Measurements from ENCODE around the gene CCDC70. TPM values are rescaled to one million over a fixed set of nuclear protein-coding genes. Genes with fewer than 3 reads are reported as not detected.

Gene CCDC70
- total RNA-seq, 1 donor from 2014 or later: not detected

GRCh38 chr13:51874651-51875050 is 12.9 kb downstream of the CCDC70 start:
- Histone ChIP-seq H3K9ac (ENCODE audit: low read length) (no peak overlapping the region), H3K4me1 (ENCODE audit: insufficient read depth, low read length) (no peaks in the 10 kb centered on the region), H3K36me3 (ENCODE audit: insufficient read depth, low read length) (no peaks in the 10 kb centered on the region), H3K27ac (ENCODE audit: low read depth, low read length) (no peak overlapping the region), H3K4me2 (ENCODE audit: low read length) (no peak overlapping the region), H3K4me3 (ENCODE audit: insufficient read depth, low read depth, low read length) (no peak overlapping the region), H2AFZ (ENCODE audit: low read depth, low read length) (no peak overlapping the region), H3K27me3 (ENCODE audit: insufficient read depth, low read length) (peaks cover 10% of the 10 kb centered on the region), H3K79me2 (ENCODE audit: insufficient read depth, low read length) (no peaks in the 10 kb centered on the region), H4K20me1 (ENCODE audit: insufficient read depth, low read length) (no peaks in the 10 kb centered on the region), H3K9me3 (ENCODE audit: insufficient read depth, low read depth, low read length) (no peaks in the 10 kb centered on the region)
- peaks cover 3% of the 10 kb centered on the region for H3K4me1 Mint-ChIP-seq (ENCODE audit: low read depth, unreplicated experiment)
- H3K27me3 Mint-ChIP-seq (ENCODE audit: low read depth, unreplicated experiment): peaks cover 15% of the 10 kb centered on the region
- H3K36me3 Mint-ChIP-seq (ENCODE audit: low read depth, unreplicated experiment): no peaks in the 10 kb centered on the region
- H3K9me3 Mint-ChIP-seq (ENCODE audit: unreplicated experiment): peaks cover 2% of the 10 kb centered on the region
- TF ChIP-seq EZH2 (IDR thresholded peaks at IDR 0.05; ENCODE audit: insufficient read depth, low read length) (no peak), CTCF (IDR thresholded peaks at IDR 0.05; ENCODE audit: insufficient read depth, low read depth, low read length) (no peak)
- no peak overlapping the region for H3K27ac Mint-ChIP-seq (ENCODE audit: unreplicated experiment)
- H3K4me3 Mint-ChIP-seq (ENCODE audit: unreplicated experiment): no peak overlapping the region
- FAIRE-seq (no peak), DNase-seq (ENCODE audit: low read depth) (no peak)

GRCh38 chr13:51879133-51879532 is 17.4 kb downstream of the CCDC70 start:
- Histone ChIP-seq H3K36me3 (ENCODE audit: insufficient read depth, low read length) (no peaks in the 10 kb centered on the region), H2AFZ (ENCODE audit: low read depth, low read length) (no peak overlapping the region), H3K4me1 (ENCODE audit: insufficient read depth, low read length) (no peaks in the 10 kb centered on the region), H3K27ac (ENCODE audit: low read depth, low read length) (no peak overlapping the region), H3K79me2 (ENCODE audit: insufficient read depth, low read length) (no peaks in the 10 kb centered on the region), H3K4me2 (ENCODE audit: low read length) (no peak overlapping the region), H3K4me3 (ENCODE audit: insufficient read depth, low read depth, low read length) (no peak overlapping the region), H3K27me3 (ENCODE audit: insufficient read depth, low read length) (peaks cover 8% of the 10 kb centered on the region), H3K9me3 (ENCODE audit: insufficient read depth, low read depth, low read length) (no peaks in the 10 kb centered on the region), H3K9ac (ENCODE audit: low read length) (no peak overlapping the region), H4K20me1 (ENCODE audit: insufficient read depth, low read length) (no peaks in the 10 kb centered on the region)
- Mint-ChIP-seq H3K4me3 (ENCODE audit: unreplicated experiment) (no peak overlapping the region), H3K27me3 (ENCODE audit: low read depth, unreplicated experiment) (peaks cover 11% of the 10 kb centered on the region), H3K36me3 (ENCODE audit: low read depth, unreplicated experiment) (no peaks in the 10 kb centered on the region), H3K4me1 (ENCODE audit: low read depth, unreplicated experiment) (peaks cover 3% of the 10 kb centered on the region), H3K27ac (ENCODE audit: unreplicated experiment) (no peak overlapping the region), H3K9me3 (ENCODE audit: unreplicated experiment) (peaks cover 4% of the 10 kb centered on the region)
- no peak for FAIRE-seq
- TF ChIP-seq CTCF (IDR thresholded peaks at IDR 0.05; ENCODE audit: insufficient read depth, low read depth, low read length): no peak
- no peak for TF ChIP-seq EZH2 (IDR thresholded peaks at IDR 0.05; ENCODE audit: insufficient read depth, low read length)
- DNase-seq (ENCODE audit: low read depth): no peak

- Histone ChIP-seq H3K36me3 (ENCODE audit: insufficient read depth, low read length) (no peaks in the 10 kb centered on the region), H3K4me2 (ENCODE audit: low read length) (no peak overlapping the region), H3K79me2 (ENCODE audit: insufficient read depth, low read length) (no peaks in the 10 kb centered on the region), H3K27ac (ENCODE audit: low read depth, low read length) (no peak overlapping the region), H3K9ac (ENCODE audit: low read length) (no peak overlapping the region), H2AFZ (ENCODE audit: low read depth, low read length) (no peak overlapping the region), H3K27me3 (ENCODE audit: insufficient read depth, low read length) (no peaks in the 10 kb centered on the region), H3K4me3 (ENCODE audit: insufficient read depth, low read depth, low read length) (no peak overlapping the region), H3K4me1 (ENCODE audit: insufficient read depth, low read length) (no peaks in the 10 kb centered on the region), H3K9me3 (ENCODE audit: insufficient read depth, low read depth, low read length) (no peaks in the 10 kb centered on the region), H4K20me1 (ENCODE audit: insufficient read depth, low read length) (no peaks in the 10 kb centered on the region)
- TF ChIP-seq CTCF (IDR thresholded peaks at IDR 0.05; ENCODE audit: insufficient read depth, low read depth, low read length) (no peak), EZH2 (IDR thresholded peaks at IDR 0.05; ENCODE audit: insufficient read depth, low read length) (no peak)
- no peaks in the 10 kb centered on the region for H3K36me3 Mint-ChIP-seq (ENCODE audit: low read depth, unreplicated experiment)
- FAIRE-seq (no peak), DNase-seq (ENCODE audit: low read depth) (no peak)
- H3K27me3 Mint-ChIP-seq (ENCODE audit: low read depth, unreplicated experiment): peaks cover 2% of the 10 kb centered on the region
- H3K4me3 Mint-ChIP-seq (ENCODE audit: unreplicated experiment): no peak overlapping the region
- no peak overlapping the region for H3K27ac Mint-ChIP-seq (ENCODE audit: unreplicated experiment)
- peaks cover 3% of the 10 kb centered on the region for H3K4me1 Mint-ChIP-seq (ENCODE audit: low read depth, unreplicated experiment)
- H3K9me3 Mint-ChIP-seq (ENCODE audit: unreplicated experiment): peaks cover 4% of the 10 kb centered on the region
These were observed 19.5 kb downstream of the CCDC70 start for GRCh38 chr13:51881296-51881695.

All from astrocyte (in vitro differentiated cells and primary cell).